Mucosa of descending colon (tissue), 3 donors: ENCODE results near the gene ERCC4. TPM values are rescaled to one million over a fixed set of nuclear protein-coding genes. Genes with fewer than 3 reads are reported as not detected.
"Not testable (repeated sequence)": the region's sequence is repeated elsewhere in the genome, so short reads cannot be mapped to it uniquely, and the experiment has no call there.

Experiments used
- ATAC-seq: fragments of 200-7000 bp; cut with Tn5 transposase; one replicate; pipeline ENCODE4 v1.9.1; 2020; ENCODE audit warnings: mild to moderate bottlenecking, moderate library complexity
- DNase-seq, 3 donors: peaks; one replicate each; pipeline ENCODE4 v3.0.0-alpha.2; 2020
- H3K36me3 ChIP-seq: fragments of 200-600 bp; one replicate; pipeline ENCODE4 v1.8.0; 2021; ENCODE audit warnings: low read depth, mild to moderate bottlenecking
- H3K4me1 ChIP-seq: fragments of 200-600 bp; one replicate; pipeline ENCODE4 v1.8.0; 2021; ENCODE audit warnings: low read depth, mild to moderate bottlenecking
- H3K4me3 ChIP-seq: fragments of 200-600 bp; one replicate; pipeline ENCODE4 v1.8.0; 2021; ENCODE audit warnings: mild to moderate bottlenecking
- H3K9me3 ChIP-seq: fragments of 200-600 bp; one replicate; pipeline ENCODE4 v1.8.0; 2021; ENCODE audit warnings: mild to moderate bottlenecking
- intact Hi-C, 2 donors: fragments of 100-400 bp; cut with DNase I in 1 of 2; cut with micrococcal nuclease in 1 of 2; formaldehyde crosslinking; loops; one replicate each; pipeline versions ENCODE4 v1.11.0 to v1.11.1; 2022; cut with DNase I, micrococcal nuclease
- total RNA-seq, 3 donors: library from RNA; stranded (reverse); fragmentation: NEBNext Ultra II Directional in 2 of 3; extraction: Animal tissue kit (Norgen Biotek cat#: 25700) in 2 of 3; gene quantifications; one replicate each; pipeline versions ENCODE4 v1.2.1 to v1.2.4, GENCODE V29; 2021 to 2023
- TF ChIP-seq, protein P1 (sequence below): fragments of 200-600 bp; IDR thresholded peaks from one replicate; pipeline ENCODE4 v1.8.0; 2022; ENCODE audit warnings: antibody characterized with exemption, mild to moderate bottlenecking
- donor health status: DM: no; HTN: no; CAD: no; lungs with moderate emphysema.
- donor health status: DM: no; HTN: no; CAD: no.
- donor health status: DM: no; HTN: yes; CAD: no.

ERCC4 gene
- total RNA-seq, 3 donors from 2014 or later, result 5.9 to 8.7 (median 7.1) TPM

DNA sequence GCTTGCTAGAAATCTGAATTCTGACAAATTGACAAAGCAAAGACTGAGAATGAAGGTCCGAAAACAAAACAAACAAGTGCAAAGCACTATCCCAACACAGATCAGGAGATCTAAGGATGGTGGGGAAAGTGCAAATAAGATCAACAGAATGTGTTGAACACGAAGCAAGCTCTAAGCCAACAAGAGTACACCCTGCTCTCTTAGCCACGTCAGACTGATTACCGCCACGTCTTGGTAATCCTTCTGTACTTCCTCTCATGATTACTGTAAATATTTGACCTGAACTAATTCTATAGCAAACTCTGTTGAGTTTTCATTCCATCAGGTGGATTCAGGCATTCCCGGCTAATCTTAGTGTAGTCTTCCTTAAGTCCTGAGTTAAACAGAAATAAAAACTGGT lies 34.3 kb upstream of the ERCC4 start:
- TF ChIP-seq, protein P1, sequence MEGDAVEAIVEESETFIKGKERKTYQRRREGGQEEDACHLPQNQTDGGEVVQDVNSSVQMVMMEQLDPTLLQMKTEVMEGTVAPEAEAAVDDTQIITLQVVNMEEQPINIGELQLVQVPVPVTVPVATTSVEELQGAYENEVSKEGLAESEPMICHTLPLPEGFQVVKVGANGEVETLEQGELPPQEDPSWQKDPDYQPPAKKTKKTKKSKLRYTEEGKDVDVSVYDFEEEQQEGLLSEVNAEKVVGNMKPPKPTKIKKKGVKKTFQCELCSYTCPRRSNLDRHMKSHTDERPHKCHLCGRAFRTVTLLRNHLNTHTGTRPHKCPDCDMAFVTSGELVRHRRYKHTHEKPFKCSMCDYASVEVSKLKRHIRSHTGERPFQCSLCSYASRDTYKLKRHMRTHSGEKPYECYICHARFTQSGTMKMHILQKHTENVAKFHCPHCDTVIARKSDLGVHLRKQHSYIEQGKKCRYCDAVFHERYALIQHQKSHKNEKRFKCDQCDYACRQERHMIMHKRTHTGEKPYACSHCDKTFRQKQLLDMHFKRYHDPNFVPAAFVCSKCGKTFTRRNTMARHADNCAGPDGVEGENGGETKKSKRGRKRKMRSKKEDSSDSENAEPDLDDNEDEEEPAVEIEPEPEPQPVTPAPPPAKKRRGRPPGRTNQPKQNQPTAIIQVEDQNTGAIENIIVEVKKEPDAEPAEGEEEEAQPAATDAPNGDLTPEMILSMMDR, result no peak
- Histone ChIP-seq H3K4me3 (no peak overlapping the region), H3K9me3 (peaks cover 3% of the 10 kb centered on the region), H3K36me3 (no peaks in the 10 kb centered on the region), H3K4me1 (no peaks in the 10 kb centered on the region)
- intact Hi-C loops, result no loop called here
- DNase-seq, result no peak
- no peak for ATAC-seq

DNA sequence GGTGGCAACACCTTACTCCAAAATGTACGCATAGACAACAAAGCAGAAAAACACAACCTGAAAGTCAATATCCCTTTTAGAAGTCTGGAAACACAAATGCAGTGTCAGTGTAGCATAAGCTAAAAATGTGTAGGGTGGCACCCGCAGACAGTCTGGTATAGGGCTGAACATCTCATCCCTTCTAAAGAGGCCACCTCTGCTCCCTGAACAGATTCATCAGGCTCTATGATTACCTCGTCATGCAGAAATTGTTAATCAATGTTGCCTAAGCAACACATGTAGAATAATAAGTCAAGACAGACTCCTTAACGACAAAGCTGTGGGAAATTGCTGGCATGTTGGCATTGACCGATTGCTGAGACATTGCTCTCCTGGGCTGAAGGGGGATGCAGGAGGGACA lies 33.3 kb upstream of the ERCC4 start:
- ATAC-seq (no peak), DNase-seq (no peak)
- H3K36me3 ChIP-seq, result no peaks in the 10 kb centered on the region
- TF ChIP-seq, protein P1, result no peak
- intact Hi-C loops, result no loop called here
- H3K4me3 ChIP-seq, result no peak overlapping the region
- peaks cover 3% of the 10 kb centered on the region for H3K9me3 ChIP-seq
- no peaks in the 10 kb centered on the region for H3K4me1 ChIP-seq

DNA sequence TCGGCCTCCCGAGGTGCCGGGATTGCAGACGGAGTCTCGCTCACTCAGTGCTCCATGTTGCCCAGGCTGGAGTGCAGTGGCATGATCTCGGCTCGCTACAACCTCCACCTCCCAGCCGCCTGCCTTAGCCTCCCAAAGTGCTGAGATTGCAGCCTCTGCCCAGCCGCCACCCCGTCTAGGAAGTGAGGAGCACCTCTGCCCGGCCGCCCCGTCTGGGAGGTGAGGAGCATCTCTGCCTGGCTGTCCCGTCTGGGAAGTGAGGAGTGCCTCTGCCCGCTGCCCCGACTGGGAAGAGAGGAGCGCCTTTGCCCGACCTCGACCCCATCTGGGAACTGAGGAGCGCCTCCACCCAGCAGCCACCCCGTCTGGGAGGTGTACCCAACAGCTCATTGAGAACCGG lies 30.6 kb upstream of the ERCC4 start:
- intact Hi-C loops, ATAC-seq, H3K4me1 ChIP-seq, H3K36me3 ChIP-seq, H3K4me3 ChIP-seq, H3K9me3 ChIP-seq, DNase-seq: not testable (repeated sequence)

DNA sequence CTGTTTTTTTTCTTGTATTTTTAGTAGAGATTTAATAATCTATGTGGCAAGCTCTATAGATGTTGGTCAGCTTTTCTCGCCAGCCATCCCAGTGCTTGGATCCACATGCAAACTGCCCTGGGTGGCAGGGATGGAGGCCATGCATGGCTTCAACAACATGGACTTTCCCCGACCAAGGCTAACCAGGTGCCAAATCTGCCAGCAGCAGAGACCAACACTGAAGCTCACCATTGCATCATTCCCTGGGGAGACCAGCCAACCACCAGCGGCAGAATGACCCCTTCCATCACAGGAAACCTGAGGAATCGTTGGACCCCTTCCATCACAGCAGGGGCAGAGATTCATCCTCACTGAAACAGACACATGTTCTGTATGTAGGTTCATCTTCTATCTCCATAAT lies 27.7 kb upstream of the ERCC4 start:
- Histone ChIP-seq H3K4me1 (no peaks in the 10 kb centered on the region), H3K4me3 (no peak overlapping the region), H3K9me3 (peaks cover 6% of the 10 kb centered on the region), H3K36me3 (no peaks in the 10 kb centered on the region)
- intact Hi-C loops, result no loop called here
- no peak for DNase-seq
- ATAC-seq, result no peak
- TF ChIP-seq, protein P1, result no peak

DNA sequence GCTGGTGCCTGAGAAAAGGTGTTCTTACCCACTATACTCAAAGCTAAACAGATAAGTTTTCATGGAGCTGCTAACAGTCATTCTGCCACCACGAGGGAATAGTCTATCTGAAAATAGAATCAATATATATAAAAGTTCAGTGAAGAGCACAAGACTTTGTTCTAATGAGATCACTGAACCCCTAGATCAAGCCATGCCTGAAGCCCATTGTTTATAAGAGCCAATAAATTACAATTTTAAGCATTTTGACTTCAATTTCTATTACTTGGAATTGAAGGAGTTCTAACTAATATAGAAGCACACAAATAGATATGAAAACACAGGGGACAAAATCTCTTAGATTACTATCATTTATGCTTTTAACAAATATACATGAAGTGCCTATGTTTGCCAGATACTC lies 24.4 kb upstream of the ERCC4 start:
- ATAC-seq (no peak), DNase-seq (no peak)
- Histone ChIP-seq H3K4me3 (no peak overlapping the region), H3K4me1 (no peaks in the 10 kb centered on the region), H3K9me3 (peaks cover 2% of the 10 kb centered on the region), H3K36me3 (no peaks in the 10 kb centered on the region)
- intact Hi-C loops, result no loop called here
- TF ChIP-seq, protein P1, result no peak

DNA sequence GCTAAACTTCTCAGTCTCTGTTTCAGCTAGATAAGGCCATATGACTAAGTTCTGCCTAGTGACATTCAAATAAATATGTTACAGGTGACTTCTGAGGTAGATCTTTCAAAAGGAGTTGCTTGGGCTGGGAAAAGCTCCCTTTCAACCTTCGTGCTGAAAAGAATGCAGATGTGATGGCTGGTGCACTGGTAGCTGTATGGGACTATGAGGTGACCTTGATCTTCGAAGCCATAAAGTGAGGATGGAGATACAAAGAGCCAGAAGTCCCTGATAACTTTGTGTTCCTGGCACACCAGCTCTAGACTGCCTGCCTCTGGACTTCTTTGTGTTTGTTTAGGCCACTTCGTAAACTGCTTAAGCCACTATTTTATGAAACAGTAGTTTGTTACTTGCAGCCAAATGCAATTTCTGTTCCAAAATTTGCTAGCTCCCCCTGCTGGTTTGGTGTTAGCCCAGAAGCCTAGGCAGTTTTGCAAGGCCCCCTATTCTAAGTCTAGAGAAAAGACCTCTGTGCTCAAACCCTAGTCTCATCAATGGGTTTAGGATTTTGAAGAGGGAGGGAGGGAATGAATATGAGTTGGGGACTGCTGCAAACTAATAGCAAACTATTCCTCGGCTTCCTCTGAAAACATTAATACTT lies 23.3 kb upstream of the ERCC4 start:
- TF ChIP-seq, protein P1, result no peak
- no peak for ATAC-seq
- no peaks in the 10 kb centered on the region for H3K4me1 ChIP-seq
- no peak for DNase-seq
- H3K9me3 ChIP-seq, result peaks cover 2% of the 10 kb centered on the region
- no peak overlapping the region for H3K4me3 ChIP-seq
- no peaks in the 10 kb centered on the region for H3K36me3 ChIP-seq
- intact Hi-C loops, result no loop called here
